ENCODE results near the gene BMP3.

BMP3 gene

DNA sequence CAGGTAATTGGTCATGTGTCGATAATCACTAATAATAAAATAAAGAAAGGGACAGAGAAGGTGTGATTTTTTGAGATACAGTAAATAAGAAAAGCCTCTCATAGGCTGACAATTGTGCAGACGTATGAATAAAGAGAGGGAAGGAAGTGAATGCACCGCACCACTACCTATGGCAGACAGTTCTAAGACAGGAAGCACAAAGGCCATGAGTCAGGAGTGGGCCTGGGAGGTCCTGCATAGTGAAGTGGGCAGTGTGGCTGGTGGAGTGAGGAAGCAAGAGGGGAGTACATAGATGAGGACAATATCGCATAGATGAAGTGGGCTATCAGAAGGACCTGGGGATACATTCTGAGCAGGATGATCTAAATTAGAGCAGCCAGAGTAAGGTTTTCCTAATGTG lies 75.6 kb downstream of the BMP3 start:
- DNase-seq (ENCODE audit: low spot score) = no peak

Data from HuH-7 (cell line).